GM23338 (cell line): Measurements from ENCODE around the gene GP5. TPM values are rescaled to one million over a fixed set of nuclear protein-coding genes. Genes with fewer than 3 reads are reported as not detected.

ENCODE experiments used
- ATAC-seq: fragments of 200-7000 bp; cut with Tn5 transposase; 3 replicates; pipeline ENCODE4 v1.9.1; 2020
- DNase-seq: peaks from one replicate; pipeline ENCODE4 v3.0.0-alpha.2; 2015; ENCODE audit warnings: low spot score
- H2AFZ ChIP-seq: fragments of 200-600 bp; sonication (generic); 2 replicates; pipeline ENCODE4 v1.8.0; 2016; ENCODE audit warnings: antibody characterized with exemption, mild to moderate bottlenecking, moderate library complexity
- H3F3A ChIP-seq: fragments of 200-600 bp; sonication (generic); replicated peaks from 2 replicates; pipeline ENCODE4 v1.8.0; 2017; ENCODE audit warnings: antibody characterized with exemption, mixed run types, low read depth
- H3K27ac ChIP-seq: fragments of 200-600 bp; sonication (generic); 2 replicates; pipeline ENCODE4 v1.6.1; 2016; ENCODE audit warnings: low read depth
- H3K27me3 ChIP-seq: fragments of 200-600 bp; sonication (generic); 2 replicates; pipeline ENCODE4 v1.8.0; 2016; ENCODE audit warnings: mild to moderate bottlenecking, mixed run types, moderate library complexity; ENCODE audit not compliant: insufficient read depth
- H3K36me3 ChIP-seq: fragments of 200-600 bp; sonication (generic); 2 replicates; pipeline ENCODE4 v1.8.0; 2016; ENCODE audit warnings: mild to moderate bottlenecking; ENCODE audit not compliant: insufficient read depth
- H3K4me1 ChIP-seq: fragments of 200-600 bp; sonication (generic); 2 replicates; pipeline ENCODE4 v1.8.0; 2016; ENCODE audit warnings: mild to moderate bottlenecking, moderate library complexity; ENCODE audit not compliant: insufficient read depth
- H3K4me2 ChIP-seq: fragments of 200-600 bp; sonication (generic); 2 replicates; pipeline ENCODE4 v1.7.1; 2017; ENCODE audit warnings: mixed run types
- H3K4me3 ChIP-seq: fragments of 200-600 bp; sonication (generic); 2 replicates; pipeline ENCODE4 v1.6.1; 2016; ENCODE audit warnings: mixed run types
- H3K79me2 ChIP-seq: fragments of 200-600 bp; sonication (generic); replicated peaks from 2 replicates; pipeline ENCODE4 v1.8.0; 2017; ENCODE audit warnings: mild to moderate bottlenecking; ENCODE audit not compliant: insufficient read depth
- H3K9me2 ChIP-seq: fragments of 200-600 bp; sonication (generic); 2 replicates; pipeline ENCODE4 v1.8.0; 2017; ENCODE audit not compliant: insufficient read depth
- H4K20me1 ChIP-seq: fragments of 200-600 bp; sonication (generic); replicated peaks from 2 replicates; pipeline ENCODE4 v1.8.0; 2017; ENCODE audit warnings: mild to moderate bottlenecking; ENCODE audit not compliant: insufficient read depth
- H3K27ac Mint-ChIP-seq: 2 replicates; pipeline ENCODE4 v1.8.0; 2020; ENCODE audit warnings: inconsistent platforms, mild to moderate bottlenecking, moderate library complexity, mixed read lengths
- H3K27me3 Mint-ChIP-seq: 3 replicates; pipeline ENCODE4 v1.8.0; 2022; ENCODE audit warnings: low read depth, mild to moderate bottlenecking, moderate library complexity, mixed read lengths, inconsistent platforms; ENCODE audit not compliant: insufficient read depth, poor library complexity
- H3K36me3 Mint-ChIP-seq: 3 replicates; pipeline ENCODE4 v1.8.0; 2021; ENCODE audit warnings: low read depth, mild to moderate bottlenecking, inconsistent platforms, moderate library complexity, mixed read lengths
- H3K4me1 Mint-ChIP-seq: 3 replicates; pipeline ENCODE4 v1.8.0; 2020; ENCODE audit warnings: mild to moderate bottlenecking, inconsistent platforms, mixed read lengths
- H3K4me3 Mint-ChIP-seq: 3 replicates; pipeline ENCODE4 v1.8.0; 2021; ENCODE audit warnings: moderate library complexity, mild to moderate bottlenecking, inconsistent platforms, mixed read lengths
- H3K9me3 Mint-ChIP-seq: 3 replicates; pipeline ENCODE4 v1.8.0; 2020; ENCODE audit warnings: moderate library complexity, mild to moderate bottlenecking, inconsistent platforms, mixed read lengths
- CREB1 ChIP-seq: fragments of 250-450 bp; sonication (Bioruptor Pico); IDR thresholded peaks from 2 replicates; pipeline ENCODE4 v1.5.0; 2020; ENCODE audit warnings: low read depth, mild to moderate bottlenecking, moderate library complexity
- EZH2phosphoT487 ChIP-seq: fragments of 200-600 bp; sonication (generic); IDR thresholded peaks from one replicate; pipeline ENCODE4 v1.8.1; 2018; ENCODE audit warnings: antibody characterized with exemption; ENCODE audit not compliant: unreplicated experiment
- JUNB ChIP-seq: IDR thresholded peaks from one replicate; pipeline ENCODE4 v1.6.1; 2016; ENCODE audit warnings: antibody characterized with exemption; ENCODE audit not compliant: unreplicated experiment
- NANOG ChIP-seq: IDR thresholded peaks from 2 replicates; pipeline ENCODE4 v1.6.1; 2016; ENCODE audit warnings: antibody characterized with exemption, borderline replicate concordance
- STAT1 ChIP-seq: IDR thresholded peaks from one replicate; pipeline ENCODE4 v1.6.1; 2016; ENCODE audit warnings: antibody characterized with exemption; ENCODE audit not compliant: unreplicated experiment
- ZNF114 ChIP-seq: fragments of 250-450 bp; sonication (Bioruptor Pico); IDR thresholded peaks from 2 replicates; pipeline ENCODE4 v1.5.0; 2020; ENCODE audit warnings: mild to moderate bottlenecking, moderate library complexity
- ZNF331 ChIP-seq: fragments of 250-450 bp; sonication (Bioruptor Pico); IDR thresholded peaks from 2 replicates; pipeline ENCODE4 v1.5.0; 2020; ENCODE audit warnings: low read depth, mild to moderate bottlenecking, moderate library complexity
- polyA plus RNA-seq: library from polyadenylated mRNA; unstranded; fragments of >200 nt; fragmentation: Nextera tagmentation; extraction: Ambion mirVana; gene quantifications from 2 replicates; pipeline ENCODE4 v1.2.1, GENCODE V29; 2016
- total RNA-seq: library from RNA; depleted of rRNA; stranded (reverse); fragments of >200 nt; shearing (Covaris generic); gene quantifications from 2 replicates; pipeline ENCODE4 v1.2.3, GENCODE V29; 2014
- TF ChIP-seq, protein P1 (sequence below): IDR thresholded peaks from one replicate; pipeline ENCODE4 v1.6.1; 2018; ENCODE audit warnings: antibody characterized with exemption; ENCODE audit not compliant: unreplicated experiment
- TF ChIP-seq, protein P2 (sequence below): IDR thresholded peaks from 2 replicates; pipeline ENCODE4 v1.6.1; 2016; ENCODE audit warnings: antibody characterized with exemption
- TF ChIP-seq, protein P3 (sequence below), 2 experiments: fragments of 200-600 bp in 1 of 2; sonication (generic) in 1 of 2; conservative IDR thresholded peaks; 2 replicates each; pipeline versions ENCODE4 v1.5.1 to v1.6.1; 2016 to 2017; ENCODE audit warnings: antibody characterized with exemption in 2 of 2, low read depth in 2 of 2, mild to moderate bottlenecking in 2 of 2, moderate library complexity in 1 of 2

GP5 gene
- total and polyA plus RNA-seq, 2 experiments from 2014 or later, result 0.07 to 0.15 TPM

DNA sequence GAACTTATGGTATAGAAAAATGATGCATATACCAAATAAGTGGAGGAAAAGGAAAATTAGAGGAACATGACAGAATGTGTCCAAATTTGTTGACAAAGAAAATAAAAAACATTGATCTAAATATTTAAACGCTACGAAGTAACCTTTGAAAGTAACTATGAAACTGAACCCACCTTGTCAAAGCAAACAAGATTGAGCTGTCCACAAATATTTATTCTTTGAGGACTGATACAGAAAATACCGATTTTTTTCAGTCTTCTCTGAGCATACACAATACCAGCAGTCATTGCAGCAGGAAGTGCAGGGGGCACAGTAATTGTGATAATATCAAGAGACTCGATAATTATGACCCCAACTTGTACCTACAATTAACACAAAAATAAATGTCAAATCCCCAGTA is 47.7 kb upstream of the GP5 start:
- Histone ChIP-seq H3F3A (no peaks in the 10 kb centered on the region), H2AFZ (no peak overlapping the region), H3K9me2 (no peaks in the 10 kb centered on the region), H3K79me2 (no peaks in the 10 kb centered on the region), H3K4me2 (no peak overlapping the region), H3K36me3 (peaks cover 52% of the 10 kb centered on the region), H3K27ac (no peak overlapping the region), H4K20me1 (no peaks in the 10 kb centered on the region; the same call in 1 of the 2 replicates), H3K27me3 (no peaks in the 10 kb centered on the region), H3K4me1 (no peaks in the 10 kb centered on the region), H3K4me3 (no peak overlapping the region)
- Mint-ChIP-seq H3K27me3 (no peaks in the 10 kb centered on the region), H3K27ac (no peak overlapping the region), H3K4me1 (no peaks in the 10 kb centered on the region), H3K4me3 (no peak overlapping the region), H3K9me3 (no peaks in the 10 kb centered on the region), H3K36me3 (peaks cover 55% of the 10 kb centered on the region)
- TF ChIP-seq NANOG, result no peak
- ATAC-seq (no peak), DNase-seq (no peak)

DNA sequence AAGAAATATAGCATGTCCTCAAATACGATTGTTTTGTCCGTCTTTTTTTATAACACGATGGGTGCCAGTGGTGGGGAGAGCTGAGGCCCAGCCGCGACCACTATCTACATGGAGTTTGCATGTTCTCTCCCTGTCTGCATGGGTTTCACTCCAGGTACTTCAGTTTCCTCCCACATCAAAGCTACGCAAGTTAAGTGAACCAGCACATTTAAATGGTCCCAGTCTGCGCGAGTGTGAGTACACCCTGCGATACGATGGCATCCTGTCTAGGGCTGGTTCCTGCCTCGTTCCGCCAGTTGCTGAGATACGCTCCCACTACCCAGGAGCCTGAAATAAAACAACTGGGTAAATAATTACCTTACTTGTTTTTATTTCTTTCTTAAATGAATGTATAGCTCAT is 47.1 kb upstream of the GP5 start:
- no peaks in the 10 kb centered on the region for H3K9me2 ChIP-seq
- TF ChIP-seq, protein P1, sequence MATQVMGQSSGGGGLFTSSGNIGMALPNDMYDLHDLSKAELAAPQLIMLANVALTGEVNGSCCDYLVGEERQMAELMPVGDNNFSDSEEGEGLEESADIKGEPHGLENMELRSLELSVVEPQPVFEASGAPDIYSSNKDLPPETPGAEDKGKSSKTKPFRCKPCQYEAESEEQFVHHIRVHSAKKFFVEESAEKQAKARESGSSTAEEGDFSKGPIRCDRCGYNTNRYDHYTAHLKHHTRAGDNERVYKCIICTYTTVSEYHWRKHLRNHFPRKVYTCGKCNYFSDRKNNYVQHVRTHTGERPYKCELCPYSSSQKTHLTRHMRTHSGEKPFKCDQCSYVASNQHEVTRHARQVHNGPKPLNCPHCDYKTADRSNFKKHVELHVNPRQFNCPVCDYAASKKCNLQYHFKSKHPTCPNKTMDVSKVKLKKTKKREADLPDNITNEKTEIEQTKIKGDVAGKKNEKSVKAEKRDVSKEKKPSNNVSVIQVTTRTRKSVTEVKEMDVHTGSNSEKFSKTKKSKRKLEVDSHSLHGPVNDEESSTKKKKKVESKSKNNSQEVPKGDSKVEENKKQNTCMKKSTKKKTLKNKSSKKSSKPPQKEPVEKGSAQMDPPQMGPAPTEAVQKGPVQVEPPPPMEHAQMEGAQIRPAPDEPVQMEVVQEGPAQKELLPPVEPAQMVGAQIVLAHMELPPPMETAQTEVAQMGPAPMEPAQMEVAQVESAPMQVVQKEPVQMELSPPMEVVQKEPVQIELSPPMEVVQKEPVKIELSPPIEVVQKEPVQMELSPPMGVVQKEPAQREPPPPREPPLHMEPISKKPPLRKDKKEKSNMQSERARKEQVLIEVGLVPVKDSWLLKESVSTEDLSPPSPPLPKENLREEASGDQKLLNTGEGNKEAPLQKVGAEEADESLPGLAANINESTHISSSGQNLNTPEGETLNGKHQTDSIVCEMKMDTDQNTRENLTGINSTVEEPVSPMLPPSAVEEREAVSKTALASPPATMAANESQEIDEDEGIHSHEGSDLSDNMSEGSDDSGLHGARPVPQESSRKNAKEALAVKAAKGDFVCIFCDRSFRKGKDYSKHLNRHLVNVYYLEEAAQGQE, result no peak
- H4K20me1 ChIP-seq, result no peaks in the 10 kb centered on the region; the same call in 1 of the 2 replicates
- no peaks in the 10 kb centered on the region for H3F3A ChIP-seq
- no peak overlapping the region for H3K27ac ChIP-seq
- Mint-ChIP-seq H3K27me3 (no peaks in the 10 kb centered on the region), H3K4me3 (no peak overlapping the region), H3K4me1 (no peaks in the 10 kb centered on the region), H3K27ac (no peak overlapping the region), H3K9me3 (no peaks in the 10 kb centered on the region), H3K36me3 (peaks cover 53% of the 10 kb centered on the region)
- H3K36me3 ChIP-seq, result peaks cover 48% of the 10 kb centered on the region
- no peak overlapping the region for H3K4me2 ChIP-seq
- no peak overlapping the region for H2AFZ ChIP-seq
- DNase-seq (no peak), ATAC-seq (no peak)
- no peaks in the 10 kb centered on the region for H3K27me3 ChIP-seq
- H3K79me2 ChIP-seq, result no peaks in the 10 kb centered on the region
- no peaks in the 10 kb centered on the region for H3K4me1 ChIP-seq
- no peak overlapping the region for H3K4me3 ChIP-seq

DNA sequence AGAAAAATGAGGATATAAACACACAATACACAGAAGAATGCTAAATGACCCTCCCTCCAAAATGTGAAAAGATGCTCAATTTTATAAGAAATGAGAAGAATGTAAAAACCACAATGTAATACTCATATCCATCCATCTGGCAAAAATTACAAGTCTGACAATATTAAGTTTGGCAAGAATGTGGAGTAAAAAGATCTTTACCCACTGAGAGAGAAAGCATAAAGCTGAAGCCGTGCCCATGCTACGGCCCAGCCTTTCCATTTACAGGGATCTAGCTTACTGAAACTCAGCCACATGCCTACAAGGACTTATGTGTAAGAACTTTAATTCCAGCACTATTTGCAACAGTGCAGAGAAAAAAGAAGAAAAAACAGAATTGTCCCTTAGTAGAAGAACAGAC is 44.8 kb upstream of the GP5 start:
- no peaks in the 10 kb centered on the region for H3K9me3 Mint-ChIP-seq
- Histone ChIP-seq H3F3A (no peaks in the 10 kb centered on the region), H3K4me1 (no peaks in the 10 kb centered on the region), H3K36me3 (peaks cover 36% of the 10 kb centered on the region), H2AFZ (no peak overlapping the region), H3K27ac (no peak overlapping the region), H4K20me1 (no peaks in the 10 kb centered on the region; the same call in none of the 2 replicates), H3K4me3 (no peak overlapping the region), H3K4me2 (no peak overlapping the region), H3K79me2 (no peaks in the 10 kb centered on the region), H3K9me2 (no peaks in the 10 kb centered on the region), H3K27me3 (no peaks in the 10 kb centered on the region)
- DNase-seq (no peak), ATAC-seq (no peak)
- H3K27ac Mint-ChIP-seq, result no peak overlapping the region
- H3K4me1 Mint-ChIP-seq, result no peaks in the 10 kb centered on the region
- no peaks in the 10 kb centered on the region for H3K27me3 Mint-ChIP-seq
- no peak for TF ChIP-seq NANOG
- no peak for TF ChIP-seq JUNB
- no peak for TF ChIP-seq EZH2phosphoT487
- TF ChIP-seq, protein P2, sequence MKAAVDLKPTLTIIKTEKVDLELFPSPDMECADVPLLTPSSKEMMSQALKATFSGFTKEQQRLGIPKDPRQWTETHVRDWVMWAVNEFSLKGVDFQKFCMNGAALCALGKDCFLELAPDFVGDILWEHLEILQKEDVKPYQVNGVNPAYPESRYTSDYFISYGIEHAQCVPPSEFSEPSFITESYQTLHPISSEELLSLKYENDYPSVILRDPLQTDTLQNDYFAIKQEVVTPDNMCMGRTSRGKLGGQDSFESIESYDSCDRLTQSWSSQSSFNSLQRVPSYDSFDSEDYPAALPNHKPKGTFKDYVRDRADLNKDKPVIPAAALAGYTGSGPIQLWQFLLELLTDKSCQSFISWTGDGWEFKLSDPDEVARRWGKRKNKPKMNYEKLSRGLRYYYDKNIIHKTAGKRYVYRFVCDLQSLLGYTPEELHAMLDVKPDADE, result no peak
- TF ChIP-seq ZNF331, result no peak
- no peak for TF ChIP-seq STAT1
- TF ChIP-seq ZNF114, result no peak
- TF ChIP-seq, protein P3, sequence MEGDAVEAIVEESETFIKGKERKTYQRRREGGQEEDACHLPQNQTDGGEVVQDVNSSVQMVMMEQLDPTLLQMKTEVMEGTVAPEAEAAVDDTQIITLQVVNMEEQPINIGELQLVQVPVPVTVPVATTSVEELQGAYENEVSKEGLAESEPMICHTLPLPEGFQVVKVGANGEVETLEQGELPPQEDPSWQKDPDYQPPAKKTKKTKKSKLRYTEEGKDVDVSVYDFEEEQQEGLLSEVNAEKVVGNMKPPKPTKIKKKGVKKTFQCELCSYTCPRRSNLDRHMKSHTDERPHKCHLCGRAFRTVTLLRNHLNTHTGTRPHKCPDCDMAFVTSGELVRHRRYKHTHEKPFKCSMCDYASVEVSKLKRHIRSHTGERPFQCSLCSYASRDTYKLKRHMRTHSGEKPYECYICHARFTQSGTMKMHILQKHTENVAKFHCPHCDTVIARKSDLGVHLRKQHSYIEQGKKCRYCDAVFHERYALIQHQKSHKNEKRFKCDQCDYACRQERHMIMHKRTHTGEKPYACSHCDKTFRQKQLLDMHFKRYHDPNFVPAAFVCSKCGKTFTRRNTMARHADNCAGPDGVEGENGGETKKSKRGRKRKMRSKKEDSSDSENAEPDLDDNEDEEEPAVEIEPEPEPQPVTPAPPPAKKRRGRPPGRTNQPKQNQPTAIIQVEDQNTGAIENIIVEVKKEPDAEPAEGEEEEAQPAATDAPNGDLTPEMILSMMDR (conservative IDR thresholded peaks at IDR 0.05; ENCODE audit: low read depth in 2 of 2), result no peak
- no peak for TF ChIP-seq CREB1 (CRISPR knock-in tag)
- H3K4me3 Mint-ChIP-seq, result no peak overlapping the region
- peaks cover 55% of the 10 kb centered on the region for H3K36me3 Mint-ChIP-seq
